C4-2B (cell line): Measurements from ENCODE around the gene PIKFYVE.

ENCODE experiments used
- H3K27ac ChIP-seq: fragments of 450-650 bp; 2 replicates; pipeline ENCODE4 v1.5.1; 2017
- CTCF ChIP-seq: fragments of 450-650 bp; conservative IDR thresholded peaks from 2 replicates; pipeline ENCODE4 v1.5.1; 2017; ENCODE audit warnings: mild to moderate bottlenecking
- ZFX ChIP-seq: fragments of 450-650 bp; IDR thresholded peaks from 2 replicates; pipeline ENCODE4 v1.6.1; 2017

PIKFYVE gene

GRCh38 chr2:208356846-208357574 lies 91.0 kb downstream of the PIKFYVE start:
- H3K27ac ChIP-seq = no peak overlapping the region
- TF ChIP-seq CTCF = no peak; the same call in 1 of the 2 replicates
- no peak for TF ChIP-seq ZFX

GRCh38 chr2:208358758-208359631 lies 92.9 kb downstream of the PIKFYVE start:
- H3K27ac ChIP-seq = no peak overlapping the region
- no peak for TF ChIP-seq CTCF
- TF ChIP-seq ZFX = no peak

GRCh38 chr2:208359632-208359986 lies 93.6 kb downstream of the PIKFYVE start:
- TF ChIP-seq ZFX (no peak), CTCF (no peak)

GRCh38 chr2:208360259-208361076 lies 94.4 kb downstream of the PIKFYVE start:
- TF ChIP-seq CTCF = no peak
- TF ChIP-seq ZFX = no peak

More at GRCh38 chr2:208359632-208359986, 93.6 kb downstream of the PIKFYVE start:
- H3K27ac ChIP-seq = no peak overlapping the region

GRCh38 chr2:208361077-208361441 lies 95.0 kb downstream of the PIKFYVE start:
- TF ChIP-seq ZFX (no peak), CTCF (no peak)
- H3K27ac ChIP-seq = no peak overlapping the region

More at GRCh38 chr2:208360259-208361076, 94.4 kb downstream of the PIKFYVE start:
- H3K27ac ChIP-seq = no peak overlapping the region

- TF ChIP-seq CTCF (no peak), ZFX (no peak)
- no peak overlapping the region for H3K27ac ChIP-seq
Measured at GRCh38 chr2:208363485-208363884, 97.4 kb downstream of the PIKFYVE start.
